Nucleus accumbens (tissue), 56 donors: Measurements from ENCODE around the gene ZNF836.
"Not testable (repeated sequence)": the region's sequence is repeated elsewhere in the genome, so short reads cannot be mapped to it uniquely, and the experiment has no call there.

Experiments used
- DNase-seq, 56 donors: peaks; one replicate each; lab custom pipeline; 2025; lab: John Stamatoyannopoulos, UW

The ZNF836 gene

DNA sequence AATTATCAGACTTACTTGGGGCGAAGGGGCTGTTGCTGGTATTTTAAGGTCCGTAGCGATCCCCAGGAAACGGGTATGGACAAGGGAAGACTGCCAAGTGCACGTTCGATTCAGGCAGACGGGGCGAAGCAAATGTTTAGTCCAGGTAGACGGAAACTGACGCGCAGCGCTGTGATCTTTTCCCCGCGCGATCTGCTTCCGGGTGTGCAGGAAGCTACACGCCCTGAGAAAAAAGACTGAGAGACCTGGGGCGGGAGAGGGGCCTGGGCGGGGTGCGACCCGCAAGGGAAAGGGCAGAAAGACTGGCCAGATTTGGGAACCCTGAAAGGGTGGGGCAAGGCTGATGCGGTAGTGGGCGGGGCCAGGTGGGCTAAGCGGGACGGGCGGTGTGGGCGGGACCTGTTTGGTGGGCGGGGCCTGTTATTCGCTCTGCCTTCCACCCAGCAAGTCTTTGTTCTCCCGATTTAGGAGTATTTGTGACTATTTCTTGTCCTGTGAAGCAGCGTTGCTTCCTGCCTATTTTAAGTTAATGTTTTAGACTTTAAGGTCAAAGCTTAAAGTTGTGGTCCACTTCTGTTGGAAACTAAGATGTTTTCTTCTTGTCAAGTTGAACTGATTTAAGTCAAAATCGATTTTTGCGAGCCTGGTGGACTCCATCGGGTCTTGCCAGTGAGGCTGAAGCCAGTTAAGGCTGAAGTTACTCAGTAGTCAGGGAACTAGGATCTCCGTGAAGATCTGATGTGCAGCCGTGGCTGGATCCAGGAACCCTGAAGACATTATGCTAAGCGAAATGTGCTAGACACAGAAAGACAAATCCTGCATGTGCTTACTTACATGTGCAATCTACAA lies at the start of gene ZNF836:
Gene ZNF836 (minus strand): TSS at position 301 of the 849 bp plus-strand sequence. CDS start 3,549 bp downstream, outside the sequence.
- peak in 54 of 56 donors; percentile 15 to 91 (median 70) for DNase-seq

DNA sequence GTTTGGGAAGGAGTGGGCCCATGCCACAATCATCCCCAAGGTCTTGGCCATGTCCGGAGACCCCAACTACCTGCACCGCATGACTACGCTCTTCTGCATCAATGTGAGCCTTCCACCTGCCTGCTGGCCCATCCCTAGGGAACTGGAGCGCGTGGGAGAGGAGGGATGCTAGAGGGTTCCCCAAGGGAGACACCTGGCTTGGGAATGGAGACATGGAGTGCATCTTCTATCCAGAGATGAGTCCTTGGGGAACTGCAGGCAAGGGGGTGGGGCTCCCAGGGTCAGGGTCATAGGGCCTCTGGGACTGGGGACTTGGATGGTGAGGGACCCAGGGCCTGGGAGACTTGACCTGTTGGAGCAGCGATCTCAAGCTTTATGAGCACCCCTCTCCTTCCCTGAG lies 49.6 kb upstream of the ZNF836 start:
- DNase-seq: no peak

DNA sequence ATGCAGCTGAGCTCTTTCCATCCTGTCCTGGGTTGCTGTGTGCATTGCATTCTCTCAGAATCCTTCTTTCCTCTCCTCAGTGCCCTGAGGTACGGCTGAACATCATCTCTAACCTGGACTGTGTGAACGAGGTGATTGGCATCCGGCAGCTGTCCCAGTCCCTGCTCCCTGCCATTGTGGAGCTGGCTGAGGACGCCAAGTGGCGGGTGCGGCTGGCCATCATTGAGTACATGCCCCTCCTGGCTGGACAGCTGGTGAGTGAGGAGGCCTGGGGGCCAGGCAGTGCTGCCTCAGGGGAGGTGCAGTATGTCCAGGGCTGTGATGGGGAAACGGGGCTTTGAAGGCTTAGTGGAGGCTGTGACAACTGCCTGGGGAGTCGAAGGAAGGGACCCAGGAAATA lies 48.2 kb upstream of the ZNF836 start:
- no peak for DNase-seq

DNA sequence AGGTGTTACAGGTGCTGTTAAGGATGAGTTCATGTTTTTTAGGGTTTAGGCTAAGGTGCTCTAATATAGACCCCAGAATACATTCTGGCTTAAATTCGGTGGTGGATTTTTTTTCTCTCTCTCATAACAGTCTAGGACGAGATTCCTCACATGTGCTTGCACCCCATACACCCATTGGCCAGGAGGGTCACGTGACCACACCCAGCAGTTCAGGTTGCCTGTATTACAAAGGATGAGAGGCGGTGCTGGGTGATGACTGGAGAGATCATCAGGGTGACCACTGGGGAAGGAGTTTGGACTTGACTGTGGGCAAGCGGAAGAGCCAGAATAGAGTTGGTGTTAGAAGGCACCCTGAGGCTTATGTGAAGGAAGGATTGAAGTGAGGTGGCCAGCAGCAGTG lies 46.2 kb upstream of the ZNF836 start:
- no peak for DNase-seq

DNA sequence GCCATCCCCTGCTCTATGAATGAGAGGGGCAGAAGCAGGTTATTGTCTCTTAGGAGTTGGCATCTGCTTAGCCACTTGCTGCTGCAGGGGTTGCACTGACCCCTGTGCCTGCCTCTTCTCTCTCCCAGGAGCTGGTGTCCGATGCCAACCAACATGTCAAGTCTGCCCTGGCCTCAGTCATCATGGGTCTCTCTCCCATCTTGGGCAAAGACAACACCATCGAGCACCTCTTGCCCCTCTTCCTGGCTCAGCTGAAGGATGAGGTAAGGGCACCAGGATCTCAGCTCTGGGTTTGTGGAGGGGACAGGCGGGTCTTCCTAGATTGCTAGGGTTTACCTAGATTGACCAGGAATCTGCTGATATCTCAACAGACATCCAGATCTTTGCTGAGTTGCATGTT lies 45.0 kb upstream of the ZNF836 start:
- DNase-seq: no peak

DNA sequence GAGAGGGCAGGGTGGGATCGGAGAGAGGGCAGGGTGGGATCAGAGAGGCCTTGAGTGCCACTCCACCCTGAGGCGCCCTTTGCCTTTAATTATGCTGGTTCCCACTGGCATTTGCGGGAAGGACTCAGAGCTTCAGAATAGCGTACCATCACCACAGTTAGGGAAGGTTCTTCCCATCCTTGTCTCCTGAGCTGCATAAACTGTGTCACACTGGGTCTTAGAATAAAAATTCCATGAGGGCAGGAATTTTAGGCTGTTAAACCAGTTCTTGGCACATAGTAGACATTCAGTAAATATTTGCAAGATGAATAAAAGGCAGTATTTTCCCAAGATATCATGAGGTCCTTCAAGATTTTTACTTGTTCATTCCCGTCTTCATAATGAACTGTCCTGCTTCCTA lies 42.8 kb upstream of the ZNF836 start:
- DNase-seq: no peak

DNA sequence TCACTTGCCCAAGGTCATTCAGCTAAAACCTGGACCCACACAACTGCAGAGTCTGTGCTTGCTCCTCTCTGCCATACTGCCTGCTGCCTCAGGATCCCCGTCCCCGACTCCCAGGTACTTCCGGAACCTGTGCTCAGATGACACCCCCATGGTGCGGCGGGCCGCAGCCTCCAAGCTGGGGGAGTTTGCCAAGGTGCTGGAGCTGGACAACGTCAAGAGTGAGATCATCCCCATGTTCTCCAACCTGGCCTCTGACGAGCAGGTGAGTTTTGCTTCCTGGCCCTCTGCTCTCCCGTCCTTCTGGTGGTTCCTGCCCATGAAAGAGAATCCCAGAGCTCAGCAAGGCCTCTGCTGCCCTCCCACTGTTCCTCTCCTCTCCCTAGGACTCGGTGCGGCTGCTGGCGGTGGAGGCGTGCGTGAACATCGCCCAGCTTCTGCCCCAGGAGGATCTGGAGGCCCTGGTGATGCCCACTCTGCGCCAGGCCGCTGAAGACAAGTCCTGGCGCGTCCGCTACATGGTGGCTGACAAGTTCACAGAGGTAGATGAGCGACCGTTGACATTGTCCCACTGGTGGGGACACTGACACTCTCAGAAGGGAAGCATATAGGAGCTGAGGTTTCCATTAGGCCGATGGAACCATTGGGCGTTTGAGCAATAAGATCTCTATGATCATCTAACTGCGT lies 41.3 kb upstream of the ZNF836 start:
- no peak for DNase-seq

DNA sequence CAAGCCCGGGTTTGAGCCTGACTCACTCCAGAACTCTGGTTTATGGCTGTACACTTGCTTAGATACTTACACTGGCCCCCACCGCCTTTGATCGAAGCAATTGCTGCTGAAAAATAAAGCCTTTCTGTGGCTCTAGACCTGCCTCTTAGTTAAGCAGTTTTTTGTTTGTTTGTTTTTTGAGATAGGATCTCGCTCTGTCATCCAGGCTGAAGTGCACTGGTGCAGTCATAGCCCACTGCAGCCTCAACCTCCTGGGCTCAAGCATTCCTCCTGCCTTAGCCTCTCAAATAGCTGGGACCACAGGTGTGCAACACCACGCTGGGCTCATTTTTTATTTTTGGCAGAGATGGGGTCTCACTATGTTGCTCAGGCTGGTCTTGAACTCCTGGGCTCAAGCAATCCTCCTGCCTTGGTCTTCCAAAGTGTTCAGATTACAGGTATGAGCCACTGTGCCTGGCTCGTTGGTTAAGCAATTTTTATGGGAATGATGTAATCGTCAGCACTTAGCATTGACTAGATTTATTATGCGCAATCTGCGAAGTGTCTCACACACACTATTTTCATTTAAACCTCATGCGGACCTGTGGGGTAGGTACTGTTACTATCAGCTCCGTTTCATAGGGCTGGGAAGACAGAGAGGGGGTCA lies 40.6 kb upstream of the ZNF836 start:
- no peak for DNase-seq

DNA sequence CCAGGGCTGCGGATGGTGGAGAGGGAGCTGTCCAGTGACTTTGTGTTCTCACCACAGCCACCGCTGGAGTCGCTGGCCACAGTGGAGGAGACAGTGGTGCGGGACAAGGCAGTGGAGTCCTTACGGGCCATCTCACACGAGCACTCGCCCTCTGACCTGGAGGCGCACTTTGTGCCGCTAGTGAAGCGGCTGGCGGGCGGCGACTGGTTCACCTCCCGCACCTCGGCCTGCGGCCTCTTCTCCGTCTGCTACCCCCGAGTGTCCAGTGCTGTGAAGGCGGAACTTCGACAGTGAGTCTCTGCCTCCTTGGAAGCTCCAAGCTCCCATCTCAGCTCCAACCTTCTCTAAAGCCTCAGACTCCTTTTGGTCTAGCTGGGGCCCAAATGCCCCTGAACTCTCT lies 39.8 kb upstream of the ZNF836 start:
- DNase-seq: no peak

DNA sequence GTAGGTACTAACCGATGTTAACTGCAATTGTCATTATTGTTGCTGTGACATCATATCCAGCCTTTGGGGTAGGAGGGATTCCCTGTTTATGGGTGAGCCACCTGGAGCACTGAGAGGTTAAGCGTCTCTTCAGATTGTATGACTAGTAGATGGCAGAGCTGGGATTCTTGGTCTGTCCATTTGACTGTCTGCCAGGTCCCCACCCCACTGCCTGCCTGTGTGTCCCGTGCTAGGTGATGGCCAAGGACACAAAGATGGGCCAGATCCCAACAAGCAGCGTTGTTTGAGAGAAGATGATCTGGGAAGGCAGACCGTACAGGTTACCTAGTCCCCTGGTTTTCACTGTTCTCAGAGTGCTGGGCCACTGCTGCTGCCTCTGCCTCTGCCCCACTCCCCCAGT lies 35.1 kb upstream of the ZNF836 start:
- no peak for DNase-seq

DNA sequence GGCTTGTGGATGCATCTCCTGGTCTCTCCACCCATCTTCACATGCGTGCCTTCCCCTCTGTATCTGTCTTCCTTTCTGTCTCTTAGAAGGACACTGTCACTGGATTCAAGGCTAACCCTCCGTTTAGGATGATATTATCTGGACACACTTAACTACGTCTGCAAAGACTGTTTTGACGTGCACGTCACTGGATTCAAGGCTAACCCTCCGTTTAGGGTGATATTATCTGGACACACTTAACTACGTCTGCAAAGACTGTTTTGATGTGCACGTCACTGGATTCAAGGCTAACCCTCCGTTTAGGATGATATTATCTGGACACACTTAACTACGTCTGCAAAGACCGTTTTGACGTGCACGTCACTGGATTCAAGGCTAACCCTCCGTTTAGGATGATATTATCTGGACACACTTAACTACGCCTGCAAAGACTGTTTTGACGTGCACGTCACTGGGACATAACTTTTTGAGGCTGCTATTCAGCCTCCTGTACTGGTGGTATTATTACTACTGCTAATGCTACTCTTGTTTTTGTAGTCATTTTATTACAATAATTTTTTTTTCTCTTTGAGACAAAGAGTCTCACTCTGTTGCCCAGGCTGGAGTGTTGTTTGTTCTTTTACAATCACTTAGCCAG lies 29.5 kb upstream of the ZNF836 start:
- not testable (repeated sequence) for DNase-seq

DNA sequence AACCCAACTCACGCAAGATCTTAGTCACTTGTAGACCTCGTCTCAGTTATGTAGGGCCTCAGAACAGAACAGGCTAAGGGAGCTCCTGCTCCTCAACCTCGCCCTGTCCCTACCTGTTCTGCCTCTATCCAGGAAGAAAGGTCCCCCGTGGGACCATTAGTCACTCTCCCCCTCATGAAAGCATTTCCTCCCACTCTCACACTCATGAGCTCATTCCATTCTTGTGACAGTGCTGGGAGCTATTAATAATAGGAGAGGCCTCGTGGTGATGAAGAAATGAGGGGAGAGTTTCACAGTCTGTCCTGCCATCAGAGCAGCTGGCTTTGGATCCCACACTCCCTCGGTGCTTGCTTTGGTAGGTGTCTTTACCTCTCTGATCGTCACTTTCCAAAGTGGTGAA lies 28.6 kb upstream of the ZNF836 start:
- DNase-seq: peak in 20 of 56 donors; percentile 2 to 53 (median 17)

DNA sequence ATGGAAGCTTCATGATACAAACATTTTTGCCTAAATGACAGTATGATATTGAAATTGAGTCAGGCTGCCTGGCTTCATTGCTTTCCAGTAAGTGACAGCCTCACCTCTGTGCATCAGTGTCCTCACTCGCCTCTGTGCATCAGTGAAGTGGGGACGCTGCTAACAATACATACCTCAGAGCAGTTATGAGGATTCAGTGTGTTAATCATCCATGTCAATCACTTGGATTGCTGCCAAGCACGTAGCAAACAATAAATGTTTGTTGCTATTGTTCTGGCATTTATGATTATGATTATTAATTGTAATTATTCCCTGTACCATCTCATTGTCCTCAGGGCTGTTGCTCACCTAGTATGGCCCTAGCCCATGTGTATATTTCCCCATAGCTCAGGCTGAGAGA lies 27.3 kb upstream of the ZNF836 start:
- no peak for DNase-seq

DNA sequence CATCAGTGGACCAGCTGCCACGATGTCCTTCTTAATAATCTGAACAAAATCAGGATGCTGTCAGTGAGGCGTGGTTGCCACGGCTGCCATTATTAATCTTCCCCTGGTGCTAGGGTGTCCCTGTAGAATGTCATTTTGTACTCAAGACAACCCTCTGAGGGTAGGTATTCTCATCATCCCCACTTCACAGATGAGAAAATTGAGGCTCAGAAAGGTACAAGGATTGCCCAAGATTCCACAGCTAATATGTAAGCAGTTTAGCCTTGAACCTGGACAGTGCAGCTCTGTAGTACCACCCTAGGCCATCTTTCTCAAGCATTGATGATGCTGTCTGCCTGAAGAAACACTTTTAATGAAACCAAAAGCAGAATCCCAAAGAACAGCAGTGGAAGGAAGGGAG lies 26.5 kb upstream of the ZNF836 start:
- no peak for DNase-seq

DNA sequence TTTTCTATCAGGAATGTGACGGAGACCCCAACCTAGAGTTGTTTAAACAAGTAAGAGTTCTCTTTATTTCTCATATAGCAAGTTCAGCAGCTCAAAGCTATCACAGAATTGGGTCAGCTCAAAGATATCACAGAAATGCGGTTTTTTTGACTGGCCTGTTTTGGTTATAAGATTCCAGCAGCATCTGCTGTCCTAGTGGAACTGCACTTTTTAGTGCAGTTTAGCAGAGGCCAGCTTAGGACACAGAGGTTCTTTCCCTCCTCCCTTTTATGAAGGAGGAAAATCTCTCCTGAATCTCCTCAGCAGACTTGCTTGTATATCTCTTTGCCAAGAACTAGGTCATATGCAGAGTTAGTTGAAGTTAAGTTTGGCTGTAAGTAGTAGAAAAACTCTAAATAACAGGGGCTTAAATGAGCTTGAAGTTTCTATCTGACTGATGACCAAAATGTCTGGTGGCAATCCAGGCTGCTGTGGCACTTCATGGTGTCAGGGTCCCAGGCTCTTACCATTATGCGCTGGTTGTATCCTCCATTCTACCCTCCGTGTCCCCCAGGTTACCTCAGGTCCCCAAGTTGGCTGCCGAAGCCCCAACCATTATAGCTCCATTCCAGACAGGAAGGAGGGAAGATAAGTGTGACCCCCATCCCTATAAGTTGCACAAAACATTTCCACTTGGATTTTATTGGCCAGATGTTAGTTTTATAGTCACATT lies 25.0 kb upstream of the ZNF836 start:
- DNase-seq: no peak

DNA sequence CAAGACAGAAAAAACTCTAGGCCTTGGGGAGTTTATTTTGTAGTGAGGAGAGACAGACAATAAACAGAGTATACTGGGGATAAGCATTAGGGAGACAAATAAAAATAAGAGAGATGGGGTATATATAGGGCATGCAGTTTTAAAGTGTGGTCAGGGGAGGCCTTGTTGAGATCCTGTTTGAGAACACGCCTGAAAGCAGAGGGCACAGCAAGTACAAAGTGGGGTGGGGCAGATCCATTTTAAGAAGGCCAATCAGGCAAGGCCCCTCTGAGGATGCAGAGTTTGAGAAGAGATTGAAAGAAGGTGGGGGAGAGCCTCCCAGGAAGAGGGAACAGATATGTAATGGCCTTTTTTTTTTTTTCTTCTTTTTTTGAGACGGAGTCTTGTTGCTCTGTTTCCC lies 20.5 kb upstream of the ZNF836 start:
- peak in 7 of 56 donors; percentile 2 to 23 (median 9) for DNase-seq

DNA sequence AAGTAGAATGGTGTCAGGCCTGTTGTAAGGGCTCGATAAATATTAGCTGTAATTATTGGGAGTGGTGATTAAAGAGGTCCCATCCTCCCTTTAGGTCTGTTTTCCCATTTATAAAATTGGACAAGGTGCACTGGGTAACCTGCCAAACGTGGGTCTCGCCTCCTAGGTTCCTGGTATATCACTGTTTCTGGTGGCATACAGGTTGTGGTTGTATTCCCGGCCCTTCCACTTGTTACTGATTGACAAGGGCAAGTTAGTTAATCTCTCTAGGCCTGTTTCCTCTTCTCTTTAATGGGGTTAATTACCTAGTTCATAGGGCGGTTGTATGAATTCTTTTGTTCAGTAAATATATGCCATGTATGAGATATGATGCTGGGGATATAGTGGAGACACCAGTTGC lies 20.0 kb upstream of the ZNF836 start:
- no peak for DNase-seq

DNA sequence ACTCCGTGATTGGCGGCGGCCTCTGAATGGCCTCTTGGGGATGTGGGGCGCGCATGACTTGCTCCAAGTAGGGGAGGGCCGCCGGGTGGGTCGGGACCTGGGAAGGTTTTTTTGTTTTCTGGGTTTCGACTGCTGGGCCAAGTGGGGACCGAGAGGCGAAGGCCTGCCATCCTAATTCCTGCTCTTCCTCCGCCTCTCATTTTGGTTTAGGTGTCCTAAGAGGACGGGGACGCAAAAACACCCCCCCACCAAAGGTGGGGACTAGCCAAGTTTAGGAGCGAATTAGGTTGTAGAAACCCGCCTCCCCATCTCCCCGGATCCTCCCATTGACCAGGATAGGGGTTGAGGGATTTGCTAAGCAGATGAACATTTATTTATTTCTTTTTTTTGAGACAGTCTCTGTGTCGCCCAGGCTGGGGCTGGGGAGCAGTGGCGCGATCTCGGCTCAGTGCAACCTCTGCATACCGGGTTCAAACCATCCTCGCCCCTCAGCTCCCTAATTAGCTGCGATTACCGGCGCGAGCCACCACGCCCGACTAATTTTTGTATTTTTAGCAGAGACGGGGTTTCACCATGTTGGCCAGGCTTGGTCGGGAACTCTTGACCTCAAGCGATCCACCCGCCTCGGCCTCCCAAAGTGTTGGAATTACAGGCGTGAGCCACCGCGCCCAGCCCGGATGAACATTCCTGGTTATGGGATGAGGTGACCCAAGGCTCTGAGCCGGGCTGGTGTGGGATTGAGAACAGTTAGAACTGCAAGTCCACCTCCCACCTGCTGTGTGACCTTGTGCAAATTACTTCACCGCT lies 19.3 kb upstream of the ZNF836 start:
- DNase-seq: peak in 24 of 56 donors; percentile 6 to 68 (median 42)

DNA sequence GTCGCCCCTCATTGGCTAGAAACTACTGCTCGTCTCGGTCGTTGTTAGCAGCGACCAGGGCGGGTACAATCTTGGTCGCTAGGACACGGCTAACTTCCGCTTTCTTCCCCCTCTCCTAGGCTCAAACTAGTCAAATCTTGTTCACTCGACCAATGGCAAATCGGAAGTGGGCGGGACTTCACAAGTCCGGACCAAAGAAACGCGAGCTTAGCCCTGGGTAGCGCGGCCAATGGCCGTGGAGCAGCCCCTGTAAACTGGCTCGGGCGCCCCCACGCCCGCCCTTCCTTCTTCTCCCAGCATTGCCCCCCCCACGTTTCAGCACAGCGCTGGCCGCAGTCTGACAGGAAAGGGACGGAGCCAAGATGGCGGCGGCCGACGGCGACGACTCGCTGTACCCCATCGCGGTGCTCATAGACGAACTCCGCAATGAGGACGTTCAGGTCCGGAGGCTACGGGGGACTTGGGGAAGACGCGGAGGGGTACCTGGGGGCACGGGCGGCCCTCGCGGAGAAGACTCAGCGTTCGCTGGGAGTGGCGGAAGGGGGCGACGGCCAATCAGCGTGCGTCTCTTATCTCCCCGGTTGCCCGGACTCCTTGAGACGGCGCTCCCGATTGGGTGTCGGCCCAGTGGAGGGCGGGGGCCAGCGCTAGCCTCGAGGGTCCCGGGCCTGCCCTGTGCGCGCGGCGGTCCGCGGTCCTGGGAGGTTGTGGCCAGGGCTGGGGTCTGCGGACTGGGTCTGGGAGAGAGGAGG lies 18.5 kb upstream of the ZNF836 start, which contains the start of gene PPP2R1A:
Gene PPP2R1A (plus strand): TSS at position 318 of the 752 bp plus-strand sequence. CDS start 45 bp downstream, at position 363.
- peak; percentile 97 to 100 (median 100) for DNase-seq
